ENCODE results near the gene ZNF774.

- TF ChIP-seq EZH2 (IDR thresholded peaks at IDR 0.05) (no peak), REST (IDR thresholded peaks at IDR 0.05; ENCODE audit: low read depth) (no peak), MAX (IDR thresholded peaks at IDR 0.05) (no peak), RAD21 (IDR thresholded peaks at IDR 0.05; ENCODE audit: low read depth) (no peak), CTCF (IDR thresholded peaks at IDR 0.05 in 2 of 3, conservative IDR thresholded peaks at IDR 0.05 in 1 of 3; ENCODE audit: borderline replicate concordance in 1 of 3, insufficient read depth in 1 of 3, low read depth in 2 of 3, low read length in 2 of 3) (no peak), CEBPB (IDR thresholded peaks at IDR 0.05; ENCODE audit: low read depth) (no peak), FOSL1 (IDR thresholded peaks at IDR 0.05; ENCODE audit: low read depth) (no peak), SRF (IDR thresholded peaks at IDR 0.05; ENCODE audit: low read depth) (no peak), SIN3A (IDR thresholded peaks at IDR 0.05; ENCODE audit: low read depth) (no peak)
Measured at GRCh38 chr15:90386221-90386620, 34.1 kb downstream of the ZNF774 start.
